A549 (cell line): ENCODE data around the gene ADGRF4. TPM values are rescaled to one million over a fixed set of nuclear protein-coding genes. Genes with fewer than 3 reads are reported as not detected.

Experiments used
- ATAC-seq, 2 experiments: fragments of 200-7000 bp in 1 of 2; fragments of >200 bp in 1 of 2; cut with Nextera tagmentation in 1 of 2; cut with Tn5 transposase in 1 of 2; 3 replicates each; pipeline versions ENCODE4 v1.8.0 to v1.9.1; 2018 to 2020; ENCODE audit warnings: mild to moderate bottlenecking in 1 of 2, moderate library complexity in 1 of 2
- CTCF ChIA-PET: fragments of 300-600 bp; sonication (Branson Sonifier 250); formaldehyde crosslinking; extraction: SDS; loops from one replicate; lab custom pipeline; 2021; ENCODE audit warnings: antibody characterized with exemption, inconsistent platforms; lab: Yijun Ruan, JAX
- POLR2A ChIA-PET: fragments of 350-600 bp; formaldehyde crosslinking; extraction: SDS; loops from one replicate; lab custom pipeline; 2021; ENCODE audit warnings: antibody characterized with exemption, inconsistent platforms; lab: Yijun Ruan, JAX
- DNase-seq, 2 experiments: peaks; one replicate each; pipeline versions ENCODE4 v3.0.0 to v3.0.0-alpha.2; 2011 to 2016; ENCODE audit warnings: low read depth in 1 of 2, low spot score in 1 of 2
- FAIRE-seq: peaks from 2 replicates; lab custom pipeline; 2011; peaks lifted over from hg19 to GRCh38; lab: Jason Lieb, UNC
- H3K27ac ChIP-seq, 2 experiments: fragments of >200 bp; sonication (Bioruptor Twin); formaldehyde crosslinking; 3 replicates each; pipeline ENCODE4 v1.5.1; 2016 to 2017
- H3K4me1 ChIP-seq: fragments of >200 bp; sonication (Bioruptor Twin); formaldehyde crosslinking; 3 replicates; pipeline ENCODE4 v1.6.1; 2016
- H3K4me2 ChIP-seq: fragments of >200 bp; sonication (Bioruptor Twin); formaldehyde crosslinking; 3 replicates; pipeline ENCODE4 v1.6.1; 2016
- H3K4me3 ChIP-seq: fragments of >200 bp; sonication (Bioruptor Twin); formaldehyde crosslinking; 3 replicates; pipeline ENCODE4 v1.5.1; 2016
- H3K9me3 ChIP-seq: fragments of >200 bp; sonication (Bioruptor Twin); formaldehyde crosslinking; 3 replicates; pipeline ENCODE4 v1.6.1; 2016
- ATOH8 ChIP-seq: fragments of 250-450 bp; sonication (Bioruptor Pico); IDR thresholded peaks from 2 replicates; pipeline ENCODE4 v1.5.0; 2020; ENCODE audit warnings: low read depth, mild to moderate bottlenecking, moderate library complexity
- BHLHE40 ChIP-seq: IDR thresholded peaks from 2 replicates; pipeline ENCODE4 v1.6.1; 2012; ENCODE audit warnings: low read depth, low read length, inconsistent platforms
- CBX2 ChIP-seq: fragments of 200-600 bp; sonication (generic); IDR thresholded peaks from 2 replicates; pipeline ENCODE4 v1.6.1; 2016; ENCODE audit warnings: low read depth, mild to moderate bottlenecking, borderline replicate concordance
- EHF ChIP-seq: fragments of 250-450 bp; sonication (Bioruptor Pico); IDR thresholded peaks from 2 replicates; pipeline ENCODE4 v1.5.0; 2020; ENCODE audit warnings: mild to moderate bottlenecking
- EP300 ChIP-seq, 2 experiments: fragments of >200 bp; sonication (Bioruptor Twin); formaldehyde crosslinking; IDR thresholded peaks; 2 replicates in 1 of 2; 3 replicates in 1 of 2; pipeline ENCODE4 v1.6.1; 2016 to 2017
- ESRRA ChIP-seq: fragments of 150-350 bp; IDR thresholded peaks from 2 replicates; pipeline ENCODE4 v1.6.1; 2014; ENCODE audit warnings: mild to moderate bottlenecking, low read length, borderline replicate concordance
- FOSL2 ChIP-seq, 2 experiments: fragments of 450-650 bp in 1 of 2; fragments of >200 bp in 1 of 2; sonication (Bioruptor Twin) in 1 of 2; formaldehyde crosslinking; IDR thresholded peaks; 2 replicates each; pipeline versions ENCODE4 v1.5.0 to v1.6.1; 2016 to 2020; ENCODE audit warnings: mild to moderate bottlenecking in 1 of 2, moderate library complexity in 1 of 2
- HOXA7 ChIP-seq: fragments of 250-450 bp; sonication (Bioruptor Pico); IDR thresholded peaks from 2 replicates; pipeline ENCODE4 v1.5.0; 2020; ENCODE audit warnings: mild to moderate bottlenecking, moderate library complexity
- JUNB ChIP-seq: fragments of >200 bp; sonication (Bioruptor Twin); formaldehyde crosslinking; IDR thresholded peaks from 2 replicates; pipeline ENCODE4 v1.6.1; 2016
- KDM1A ChIP-seq: fragments of 200-600 bp; sonication (generic); IDR thresholded peaks from 2 replicates; pipeline ENCODE4 v1.6.1; 2016; ENCODE audit warnings: low read depth, mild to moderate bottlenecking
- MAFK ChIP-seq: fragments of 450-650 bp; IDR thresholded peaks from 2 replicates; pipeline ENCODE4 v1.6.1; 2014; ENCODE audit not compliant: partially characterized antibody
- MAX ChIP-seq: IDR thresholded peaks from 2 replicates; pipeline ENCODE4 v1.6.1; 2012
- NFE2L2 ChIP-seq: fragments of 150-350 bp; conservative IDR thresholded peaks from 2 replicates; pipeline ENCODE4 v1.6.1; 2014; ENCODE audit warnings: low read length
- PBX3 ChIP-seq: IDR thresholded peaks from 2 replicates; pipeline ENCODE4 v1.6.1; 2012
- POLR2A ChIP-seq: IDR thresholded peaks from 2 replicates; pipeline ENCODE4 v1.6.1; 2012; ENCODE audit warnings: mild to moderate bottlenecking, low read length
- RFX5 ChIP-seq: fragments of 450-650 bp; IDR thresholded peaks from 2 replicates; pipeline ENCODE4 v1.7.1; 2014; ENCODE audit warnings: antibody characterized with exemption, mild to moderate bottlenecking, moderate library complexity
- RNF2 ChIP-seq: fragments of 200-600 bp; sonication (generic); IDR thresholded peaks from 2 replicates; pipeline ENCODE4 v1.6.1; 2016; ENCODE audit warnings: low read depth, mild to moderate bottlenecking, antibody characterized with exemption, moderate library complexity, borderline replicate concordance
- SMC3 ChIP-seq: fragments of >200 bp; sonication (Bioruptor Twin); formaldehyde crosslinking; IDR thresholded peaks from 3 replicates; pipeline ENCODE4 v1.6.1; 2018; ENCODE audit warnings: inconsistent platforms
- SREBF2 ChIP-seq: fragments of 450-650 bp; IDR thresholded peaks from 2 replicates; pipeline ENCODE4 v1.6.1; 2014; ENCODE audit warnings: mild to moderate bottlenecking, moderate library complexity
- ZC3H11A ChIP-seq: fragments of 450-650 bp; IDR thresholded peaks from 2 replicates; pipeline ENCODE4 v1.6.1; 2014; ENCODE audit warnings: antibody characterized with exemption, mild to moderate bottlenecking
- WGBS: methylation state at CpG from one replicate; pipeline ENCODE4 v1.1.6; 2017; ENCODE audit errors: missing lambda C conversion rate; 5-methylcytosine and 5-hydroxymethylcytosine counted together
- polyA plus RNA-seq, 4 experiments: library from polyadenylated mRNA; depleted of rRNA in 3 of 4; stranded (reverse); fragments of >200 nt; fragmentation: RNase III in 1 of 4; extraction: RNeasy Plus Mini Kit Qiagen cat#74134 plus additional on column Dnase treatment in 1 of 4; gene quantifications; 2 replicates in 3 of 4; 3 replicates in 1 of 4; pipeline ENCODE4 v1.2.3, GENCODE V29; 2011 to 2017
- TF ChIP-seq, protein P1 (sequence below): fragments of >200 bp; sonication (Bioruptor Twin); formaldehyde crosslinking; IDR thresholded peaks from 3 replicates; pipeline ENCODE4 v1.5.1; 2016

The ADGRF4 gene
- polyA plus RNA-seq, 2 of the 4 experiments (the other 2 are of a cell fraction), result 5.8 to 9.2 TPM

- Histone ChIP-seq H3K27ac (no peak overlapping the region), H3K4me2 (no peak overlapping the region), H3K4me1 (peaks cover 14% of the 10 kb centered on the region), H3K9me3 (no peaks in the 10 kb centered on the region)
- POLR2A ChIA-PET, result no interaction called here
- CTCF ChIA-PET, result no interaction called here
- FAIRE-seq, result no peak
- TF ChIP-seq EHF (no peak), CBX2 (no peak), RNF2 (no peak), KDM1A (no peak), MAX (no peak), BHLHE40 (no peak), SREBF2 (no peak), ESRRA (no peak), JUNB (no peak), NFE2L2 (no peak)
- TF ChIP-seq, all 56 proteins: peak for 0
- ATAC-seq (no peak), DNase-seq (no peak)
- 56% methylated on average over 4 of the region's 4 CpGs for WGBS
- no peak overlapping the region for H3K4me3 ChIP-seq
These were observed 44.1 kb upstream of the ADGRF4 start for GRCh38 chr6:47654255-47654654.

- no peak overlapping the region for H3K27ac ChIP-seq
- 0 out of 3 replicates have a peak overlapping the region, but pooled peaks have one; percentile 39 for H3K4me2 ChIP-seq
- ATAC-seq (peak; percentile 78 to 88), DNase-seq (peak in 1 of 2 experiments; percentile 33), FAIRE-seq (no peak)
- TF ChIP-seq BHLHE40, result no peak
- TF ChIP-seq ATOH8 (CRISPR knock-in tag), result no peak
- no peak for TF ChIP-seq RFX5
- peak; percentile 26 for TF ChIP-seq MAFK
- no peak for TF ChIP-seq POLR2A
- no peak for TF ChIP-seq FOSL2 (IDR thresholded peaks at IDR 0.05)
- 0 out of 2 replicates have a peak, but pooled peaks have one; percentile 30 for TF ChIP-seq FOSL2 (CRISPR knock-in tag; IDR thresholded peaks at IDR 0.05)
- TF ChIP-seq EP300 (IDR thresholded peaks at IDR 0.05), result no peak
- WGBS, result 49% methylated on average over 5 of the region's 7 CpGs
- no peaks in the 10 kb centered on the region for H3K9me3 ChIP-seq
- POLR2A ChIA-PET, result no interaction called here
- H3K4me1 ChIP-seq, result peaks cover 13% of the 10 kb centered on the region
- CTCF ChIA-PET, result interaction anchor here (0.7 to 0.9 kb wide), 2 partner anchors 24 to 67 kb away, joined by 3 to 4 read pairs; no protein-coding TSS in a partner anchor
- H3K4me3 ChIP-seq, result no peak overlapping the region
These were observed 42.4 kb upstream of the ADGRF4 start for GRCh38 chr6:47655719-47656595.

DNA sequence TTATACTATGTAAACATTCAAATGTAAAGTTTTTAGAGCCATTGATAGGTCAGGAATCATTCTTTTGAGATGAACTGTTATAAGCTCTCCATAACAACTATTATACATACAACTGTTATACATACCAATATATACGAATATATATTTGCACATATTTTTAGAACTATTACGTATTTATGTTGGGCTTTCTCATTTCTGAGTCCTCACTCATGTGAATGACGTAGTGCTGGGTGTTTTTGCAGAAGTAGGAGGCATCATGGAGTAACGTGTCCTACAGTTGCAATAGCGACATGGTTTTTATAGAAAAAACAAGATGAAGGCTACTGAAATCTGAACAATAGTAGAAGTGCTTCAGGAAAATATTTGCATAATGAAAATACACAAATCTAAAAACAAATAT, 36.4 kb upstream of the ADGRF4 start:
- no peak overlapping the region for H3K27ac ChIP-seq
- ATAC-seq (no peak), FAIRE-seq (no peak), DNase-seq (no peak)
- no peak for TF ChIP-seq PBX3
- TF ChIP-seq ATOH8 (CRISPR knock-in tag), result no peak
- TF ChIP-seq MAFK, result no peak
- TF ChIP-seq ZC3H11A, result no peak
- no peak for TF ChIP-seq SMC3
- TF ChIP-seq HOXA7, result no peak
- TF ChIP-seq, protein P1, sequence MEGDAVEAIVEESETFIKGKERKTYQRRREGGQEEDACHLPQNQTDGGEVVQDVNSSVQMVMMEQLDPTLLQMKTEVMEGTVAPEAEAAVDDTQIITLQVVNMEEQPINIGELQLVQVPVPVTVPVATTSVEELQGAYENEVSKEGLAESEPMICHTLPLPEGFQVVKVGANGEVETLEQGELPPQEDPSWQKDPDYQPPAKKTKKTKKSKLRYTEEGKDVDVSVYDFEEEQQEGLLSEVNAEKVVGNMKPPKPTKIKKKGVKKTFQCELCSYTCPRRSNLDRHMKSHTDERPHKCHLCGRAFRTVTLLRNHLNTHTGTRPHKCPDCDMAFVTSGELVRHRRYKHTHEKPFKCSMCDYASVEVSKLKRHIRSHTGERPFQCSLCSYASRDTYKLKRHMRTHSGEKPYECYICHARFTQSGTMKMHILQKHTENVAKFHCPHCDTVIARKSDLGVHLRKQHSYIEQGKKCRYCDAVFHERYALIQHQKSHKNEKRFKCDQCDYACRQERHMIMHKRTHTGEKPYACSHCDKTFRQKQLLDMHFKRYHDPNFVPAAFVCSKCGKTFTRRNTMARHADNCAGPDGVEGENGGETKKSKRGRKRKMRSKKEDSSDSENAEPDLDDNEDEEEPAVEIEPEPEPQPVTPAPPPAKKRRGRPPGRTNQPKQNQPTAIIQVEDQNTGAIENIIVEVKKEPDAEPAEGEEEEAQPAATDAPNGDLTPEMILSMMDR, result no peak
- CTCF ChIA-PET, result interaction anchor here (0.8 kb wide), 1 partner anchor 10 kb away, joined by 3 read pairs; no protein-coding TSS in a partner anchor
- H3K9me3 ChIP-seq, result no peaks in the 10 kb centered on the region
- 80% methylated on average over 5 of the region's 5 CpGs for WGBS
- H3K4me3 ChIP-seq, result no peak overlapping the region
- H3K4me2 ChIP-seq, result no peak overlapping the region
- POLR2A ChIA-PET, result no interaction called here
- no peaks in the 10 kb centered on the region; the same call in 2 of the 3 replicates for H3K4me1 ChIP-seq
